Measurements from ENCODE around the gene SPEM2. TPM values are rescaled to one million over a fixed set of nuclear protein-coding genes. Genes with fewer than 3 reads are reported as not detected.

SPEM2 gene
- total RNA-seq, 4 donors from 2014 or later = not detected

DNA sequence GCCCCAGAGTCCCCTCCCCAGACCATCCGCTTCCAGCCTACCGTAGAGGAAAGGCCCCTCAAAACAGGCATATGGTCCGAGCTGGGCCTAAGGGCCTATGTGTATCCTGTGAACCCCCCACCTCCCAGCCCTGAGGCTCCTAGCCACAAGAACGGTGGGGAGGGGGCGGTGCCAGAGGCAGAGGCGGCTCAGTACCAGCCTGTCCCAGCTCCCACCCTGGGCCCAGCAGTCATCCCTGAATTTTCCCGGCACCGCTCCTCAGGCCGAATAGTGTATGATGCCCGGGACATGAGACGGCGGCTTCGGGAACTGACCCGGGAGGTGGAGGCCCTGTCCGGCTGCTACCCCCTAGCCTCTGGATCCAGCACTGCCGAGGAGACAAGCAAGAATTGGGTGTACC lies 4.2 kb upstream of the SPEM2 start:
- H3K27me3 ChIP-seq = no peaks in the 10 kb centered on the region
- intact Hi-C loops (cut with DNase I; ENCODE audit: low total_unique reads) = no loop called here
- no peaks in the 10 kb centered on the region for H3K9me3 ChIP-seq
- no peaks in the 10 kb centered on the region for H3K36me3 ChIP-seq
- H3K27ac ChIP-seq = no peak overlapping the region
- no peaks in the 10 kb centered on the region for H3K4me1 ChIP-seq
- H3K4me3 ChIP-seq = no peak overlapping the region
- TF ChIP-seq POLR2A (IDR thresholded peaks at IDR 0.05) (no peak), CTCF (IDR thresholded peaks at IDR 0.05) (no peak)
- no peak for DNase-seq

GRCh38 chr17:7423679-7424078 lies 1.7 kb upstream of the SPEM2 start:
- no peaks in the 10 kb centered on the region for H3K4me1 ChIP-seq
- intact Hi-C loops (cut with DNase I; ENCODE audit: low total_unique reads) = no loop called here
- H3K27me3 ChIP-seq = no peaks in the 10 kb centered on the region
- H3K4me3 ChIP-seq = no peak overlapping the region
- H3K9me3 ChIP-seq = no peaks in the 10 kb centered on the region
- H3K36me3 ChIP-seq = no peaks in the 10 kb centered on the region
- no peak overlapping the region for H3K27ac ChIP-seq
- no peak for TF ChIP-seq POLR2A (IDR thresholded peaks at IDR 0.05)
- TF ChIP-seq CTCF (IDR thresholded peaks at IDR 0.05) = no peak
- DNase-seq = no peak

DNA sequence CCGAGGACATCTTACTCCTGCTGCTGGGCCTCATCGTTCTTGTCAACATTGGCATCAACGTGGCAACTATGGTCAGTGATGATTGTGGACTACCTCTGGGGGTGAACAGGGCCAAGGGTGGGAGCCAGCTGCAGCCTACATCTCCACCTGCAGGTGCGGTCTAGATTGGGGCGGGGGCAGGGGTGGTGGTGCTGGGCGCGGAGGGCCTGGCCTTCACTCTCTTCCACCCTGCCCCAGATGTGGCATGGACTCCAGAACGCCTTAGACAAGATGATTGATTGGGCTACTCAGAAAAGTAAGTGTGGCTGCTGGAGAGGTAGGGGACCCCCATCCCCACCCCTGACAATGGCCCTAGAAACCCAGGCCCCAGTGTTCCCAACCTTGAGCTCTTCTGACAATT lies 340 bp downstream of the SPEM2 start:
- H3K9me3 ChIP-seq = no peaks in the 10 kb centered on the region
- intact Hi-C loops (cut with DNase I; ENCODE audit: low total_unique reads) = no loop called here
- no peak for DNase-seq
- no peaks in the 10 kb centered on the region for H3K27me3 ChIP-seq
- no peak overlapping the region for H3K4me3 ChIP-seq
- no peak for TF ChIP-seq CTCF (IDR thresholded peaks at IDR 0.05)
- no peak for TF ChIP-seq POLR2A (IDR thresholded peaks at IDR 0.05)
- H3K36me3 ChIP-seq = no peaks in the 10 kb centered on the region
- no peaks in the 10 kb centered on the region for H3K4me1 ChIP-seq
- H3K27ac ChIP-seq = no peak overlapping the region

DNA sequence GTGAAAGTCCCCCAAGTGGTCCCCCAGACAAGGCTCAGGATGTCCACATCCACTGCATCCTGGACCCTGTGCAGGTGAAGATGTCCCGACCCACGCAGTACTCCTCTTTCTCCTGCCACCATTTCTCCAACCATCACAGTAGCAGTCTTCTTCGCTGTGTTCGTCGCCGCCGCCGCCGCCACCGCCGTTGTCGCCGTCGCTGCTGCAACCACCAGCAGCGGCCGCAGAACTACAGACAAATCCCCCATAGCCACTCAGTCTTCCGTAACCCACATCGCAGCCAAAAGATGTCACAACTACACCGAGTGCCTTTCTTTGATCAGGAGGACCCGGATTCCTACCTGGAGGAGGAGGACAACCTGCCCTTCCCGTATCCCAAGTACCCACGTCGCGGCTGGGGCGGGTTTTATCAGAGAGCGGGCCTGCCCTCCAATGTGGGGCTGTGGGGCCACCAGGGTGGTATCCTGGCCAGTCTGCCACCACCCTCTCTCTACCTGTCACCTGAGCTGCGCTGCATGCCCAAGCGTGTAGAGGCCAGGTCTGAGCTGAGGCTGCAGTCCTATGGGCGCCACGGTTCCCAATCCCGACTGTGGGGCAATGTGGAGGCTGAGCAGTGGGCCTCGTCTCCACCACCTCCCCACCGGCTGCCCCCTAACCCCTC lies 917 bp downstream of the SPEM2 start:
- no peaks in the 10 kb centered on the region for H3K27me3 ChIP-seq
- TF ChIP-seq CTCF (IDR thresholded peaks at IDR 0.05) = no peak
- no peak for TF ChIP-seq POLR2A (IDR thresholded peaks at IDR 0.05)
- no peaks in the 10 kb centered on the region for H3K36me3 ChIP-seq
- no peaks in the 10 kb centered on the region for H3K9me3 ChIP-seq
- no peak for DNase-seq
- no peak overlapping the region for H3K27ac ChIP-seq
- H3K4me3 ChIP-seq = no peak overlapping the region
- H3K4me1 ChIP-seq = no peaks in the 10 kb centered on the region
- intact Hi-C loops (cut with DNase I; ENCODE audit: low total_unique reads) = no loop called here

GRCh38 chr17:7426896-7427489 lies 1.6 kb downstream of the SPEM2 start:
- TF ChIP-seq POLR2A (IDR thresholded peaks at IDR 0.05) (no peak), CTCF (IDR thresholded peaks at IDR 0.05) (no peak)
- intact Hi-C loops (cut with DNase I; ENCODE audit: low total_unique reads) = no loop called here
- H3K27me3 ChIP-seq = no peaks in the 10 kb centered on the region
- H3K9me3 ChIP-seq = no peaks in the 10 kb centered on the region
- DNase-seq = no peak
- no peak overlapping the region for H3K4me3 ChIP-seq
- no peak overlapping the region for H3K27ac ChIP-seq
- H3K4me1 ChIP-seq = no peaks in the 10 kb centered on the region
- no peaks in the 10 kb centered on the region for H3K36me3 ChIP-seq
